Epidermal melanocyte (primary cell): ENCODE data around the gene ACBD5.

Source experiments
- DNase-seq: peaks from one replicate; pipeline ENCODE4 v3.0.0; 2011; ENCODE audit warnings: low spot score; ENCODE audit not compliant: insufficient read length

Gene ACBD5

GRCh38 chr10:27153845-27154193 is 86.8 kb downstream of the ACBD5 start:
- DNase-seq, result no peak

- DNase-seq, result no peak
These were observed 87.3 kb downstream of the ACBD5 start for GRCh38 chr10:27153329-27153728.

- DNase-seq, result no peak
These were observed 87.9 kb downstream of the ACBD5 start for GRCh38 chr10:27152687-27153086.

DNA sequence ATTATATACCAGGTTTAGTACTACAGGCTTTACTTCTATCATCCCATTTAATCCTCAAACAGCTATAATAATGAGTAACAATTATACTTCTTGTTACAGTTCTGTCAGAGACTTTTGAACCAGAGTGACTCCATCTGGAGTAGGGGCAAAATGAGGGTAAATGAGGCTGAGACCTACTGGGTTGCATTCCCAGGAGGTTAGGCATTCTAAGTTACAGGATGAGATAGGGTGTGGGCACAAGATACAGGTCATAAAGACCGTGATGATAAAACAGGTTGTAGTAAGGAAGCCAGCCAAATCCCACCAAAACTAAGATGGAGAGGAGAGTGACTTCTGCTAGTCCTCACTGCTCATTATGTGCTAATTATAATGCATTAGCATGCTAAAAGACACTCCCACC is 90.3 kb downstream of the ACBD5 start:
- no peak for DNase-seq

- DNase-seq, result no peak
These were observed 92.9 kb downstream of the ACBD5 start for GRCh38 chr10:27147701-27148100.

- no peak for DNase-seq
These were observed 94.7 kb downstream of the ACBD5 start for GRCh38 chr10:27145937-27146336.
